ENCODE results near the gene IPO4. TPM values are rescaled to one million over a fixed set of nuclear protein-coding genes. Genes with fewer than 3 reads are reported as not detected.
A peak's percentile ranks its signal among the peaks of the same experiment; 100 is the strongest.

IPO4 gene
- total and polyA plus RNA-seq, 10 of the 15 experiments (the other 5 are each of a cell fraction or from before 2014, with no cell fraction given): 7.8 to 139 (median 37.6) TPM

GRCh38 chr14:24146453-24146977, 42.1 kb downstream of the IPO4 start, which contains the start of gene PSME2:
Gene PSME2 (minus strand): TSS chr14:24146610. CDS start chr14:24146581, 29 bp downstream.
- peaks cover 15 to 44% of the 10 kb centered on the region in 2 experiments for H3K36me3 ChIP-seq (ENCODE audit: control insufficient read depth in 2 of 2, insufficient read depth in 2 of 2, low read length in 1 of 2)
- ChIA-PET CTCF (interaction anchor here (0.7 to 8.2 kb wide), 15 partner anchors 10 to 285 kb away, joined by 3 to 63 read pairs (median 6); partner anchors contain the start of genes CHMP4A, CIDEB, DCAF11 and IRF9), POLR2A (interaction anchor here (0.6 to 5.8 kb wide), 24 partner anchors 9 to 826 kb away, joined by 3 to 99 read pairs (median 8); partner anchors contain the start of genes CHMP4A, CIDEB, DCAF11 and IPO4), RAD21 (ENCODE audit: unreplicated experiment) (interaction anchor here (0.6 to 3.9 kb wide), 19 partner anchors 9 to 163 kb away, joined by 3 to 37 read pairs (median 6); partner anchors contain the start of genes CHMP4A, CIDEB, DCAF11 and IPO4), SMC1A (ENCODE audit: uncharacterized antibody, unreplicated experiment) (interaction anchor here (0.6 to 4.8 kb wide), 13 partner anchors 10 to 1177 kb away, joined by 3 to 54 read pairs (median 7); partner anchors contain the start of genes DCAF11, IPO4, IRF9 and NRL)
- no peaks in the 10 kb centered on the region for H3K27me3 ChIP-seq (replicated peaks in 1 of 2; ENCODE audit: control insufficient read depth in 2 of 2, insufficient read depth in 2 of 2, low read length in 1 of 2)
- no peaks in the 10 kb centered on the region; the same call in 2 of the 3 replicates for H3K9me3 ChIP-seq (replicated peaks; ENCODE audit: control insufficient read depth, insufficient read depth, low read length)
- peak within 1 kb of the TSS; percentile 66 for H2AFZ ChIP-seq (ENCODE audit: control insufficient read depth, low read depth, low read length)
- ATAC-seq: peak; percentile 81
- H3K4me2 ChIP-seq (ENCODE audit: control insufficient read depth, insufficient read depth): peak within 1 kb of the TSS; percentile 88
- no TSS peak for BruUV-seq (replicated peaks)
- H4K20me1 ChIP-seq (ENCODE audit: control insufficient read depth, insufficient read depth): no peaks in the 10 kb centered on the region
- peak; percentile 93 for DNase-seq (ENCODE audit: low read depth, low spot score)
- peak within 1 kb of the TSS; percentile 94 for H3K27ac ChIP-seq (ENCODE audit: control insufficient read depth, insufficient read depth)
- H3K4me3 ChIP-seq: peak within 1 kb of the TSS; percentile 82
- intact Hi-C loops (cut with micrococcal nuclease; ENCODE audit: unreplicated experiment): loop anchor here (5.0 kb wide), 1 partner anchor 151 kb away; the partner anchor contains the start of genes DHRS1 and NOP9
- H3K4me1 ChIP-seq (ENCODE audit: control insufficient read depth, insufficient read depth, low read length): peaks cover 14% of the 10 kb centered on the region
- in situ Hi-C loops (cut with MboI): no loop called here
- peak; percentile 81 for FAIRE-seq
- H3K79me2 ChIP-seq (ENCODE audit: control insufficient read depth, insufficient read depth, low read length): peaks cover 61% of the 10 kb centered on the region
- WGBS (ENCODE audit: insufficient coverage, insufficient replicate concordance, low lambda C conversion rate, missing lambda C conversion rate): 2% methylated on average over 18 of the region's 25 CpGs
- peak within 1 kb of the TSS; percentile 88 for H3K9ac ChIP-seq (ENCODE audit: control insufficient read depth, insufficient read depth, low read length)
- no peak for TF ChIP-seq ZNF217 (IDR thresholded peaks at IDR 0.05)
- no peak for TF ChIP-seq ETV6 (conservative IDR thresholded peaks at IDR 0.05 in 1 of 2, IDR thresholded peaks at IDR 0.05 in 1 of 2; ENCODE audit: borderline replicate concordance in 1 of 2, low read depth in 1 of 2)
- no peak for TF ChIP-seq WRNIP1 (IDR thresholded peaks at IDR 0.05; ENCODE audit: borderline replicate concordance, low read depth, low read length)
- no peak for TF ChIP-seq NFIC (IDR thresholded peaks at IDR 0.05; ENCODE audit: low read depth, low read length)
- TF ChIP-seq NR2F1 (conservative IDR thresholded peaks at IDR 0.05): no peak
- TF ChIP-seq ESRRA (IDR thresholded peaks at IDR 0.05; ENCODE audit: low read length): no peak
- TF ChIP-seq ZNF687 (IDR thresholded peaks at IDR 0.05): peak; percentile 27; the same call in 1 of the 2 replicates
- TF ChIP-seq RBBP5 (conservative IDR thresholded peaks at IDR 0.05): no peak
- peak; percentile 91 for TF ChIP-seq NKRF (conservative IDR thresholded peaks at IDR 0.05)
- no peak for TF ChIP-seq BMI1 (IDR thresholded peaks at IDR 0.05; ENCODE audit: borderline replicate concordance)
- no peak for TF ChIP-seq SUZ12 (IDR thresholded peaks at IDR 0.05; ENCODE audit: unreplicated experiment)
- no peak for TF ChIP-seq ZZZ3 (IDR thresholded peaks at IDR 0.05; ENCODE audit: control insufficient read depth, insufficient read length, low read depth)
- TF ChIP-seq HCFC1 (IDR thresholded peaks at IDR 0.05; ENCODE audit: low read length): no peak
- no peak for TF ChIP-seq BCL3 (IDR thresholded peaks at IDR 0.05; ENCODE audit: borderline replicate concordance, insufficient read depth, low read depth, low read length, poor library complexity, severe bottlenecking)
- peak; percentile 62; the same call in 1 of the 2 replicates for TF ChIP-seq RUNX3 (IDR thresholded peaks at IDR 0.05; ENCODE audit: low read length)
- TF ChIP-seq STAT3 (IDR thresholded peaks at IDR 0.05; ENCODE audit: low read depth, low read length): no peak
- peak; percentile 82 for TF ChIP-seq POLR2A (IDR thresholded peaks at IDR 0.05; ENCODE audit: low read depth, low read length)

Measured in GM12878 (cell line).